ENCODE measurements around the gene PRR19.
"Not testable (repeated sequence)": the region's sequence is repeated elsewhere in the genome, so short reads cannot be mapped to it uniquely, and the experiment has no call there.

Gene PRR19

GRCh38 chr19:42331333-42331732, 29.4 kb downstream of the PRR19 start:
- H3K4me1 Mint-ChIP-seq (ENCODE audit: low read depth); H3K36me3 Mint-ChIP-seq (ENCODE audit: low read depth); H3K4me3 Mint-ChIP-seq; H3K9me3 Mint-ChIP-seq; H3K27ac Mint-ChIP-seq; H3K27me3 Mint-ChIP-seq: not testable (repeated sequence)

GRCh38 chr19:42332059-42332458, 30.1 kb downstream of the PRR19 start:
- H3K27ac Mint-ChIP-seq: no peak overlapping the region
- no peak overlapping the region for H3K4me3 Mint-ChIP-seq
- no peaks in the 10 kb centered on the region for H3K36me3 Mint-ChIP-seq (ENCODE audit: low read depth)

GRCh38 chr19:42333018-42333417, 31.1 kb downstream of the PRR19 start:
- H3K36me3 Mint-ChIP-seq (ENCODE audit: low read depth): no peaks in the 10 kb centered on the region
- H3K4me1 Mint-ChIP-seq (ENCODE audit: low read depth): no peaks in the 10 kb centered on the region
- no peaks in the 10 kb centered on the region for H3K9me3 Mint-ChIP-seq
- H3K27me3 Mint-ChIP-seq: no peaks in the 10 kb centered on the region
- no peak overlapping the region for H3K27ac Mint-ChIP-seq
- H3K4me3 Mint-ChIP-seq: no peak overlapping the region

More at GRCh38 chr19:42332059-42332458, 30.1 kb downstream of the PRR19 start:
- Mint-ChIP-seq H3K27me3 (no peaks in the 10 kb centered on the region), H3K9me3 (no peaks in the 10 kb centered on the region), H3K4me1 (ENCODE audit: low read depth) (peaks cover 1% of the 10 kb centered on the region)

- no peaks in the 10 kb centered on the region for H3K9me3 Mint-ChIP-seq
- H3K27ac Mint-ChIP-seq: no peak overlapping the region
- no peak overlapping the region for H3K4me3 Mint-ChIP-seq
- H3K4me1 Mint-ChIP-seq (ENCODE audit: low read depth): no peaks in the 10 kb centered on the region
- no peaks in the 10 kb centered on the region for H3K27me3 Mint-ChIP-seq
- peaks cover 3% of the 10 kb centered on the region for H3K36me3 Mint-ChIP-seq (ENCODE audit: low read depth)
Observed at GRCh38 chr19:42333975-42334696, 32.2 kb downstream of the PRR19 start.

GRCh38 chr19:42334697-42335373, 32.9 kb downstream of the PRR19 start:
- H3K4me3 Mint-ChIP-seq: no peak overlapping the region
- H3K36me3 Mint-ChIP-seq (ENCODE audit: low read depth): peaks cover 3% of the 10 kb centered on the region
- no peaks in the 10 kb centered on the region for H3K27me3 Mint-ChIP-seq
- no peaks in the 10 kb centered on the region for H3K9me3 Mint-ChIP-seq
- no peak overlapping the region for H3K27ac Mint-ChIP-seq
- no peaks in the 10 kb centered on the region for H3K4me1 Mint-ChIP-seq (ENCODE audit: low read depth)

- Mint-ChIP-seq H3K4me1 (ENCODE audit: low read depth) (no peaks in the 10 kb centered on the region), H3K9me3 (no peaks in the 10 kb centered on the region), H3K27ac (no peak overlapping the region), H3K4me3 (no peak overlapping the region), H3K36me3 (ENCODE audit: low read depth) (peaks cover 3% of the 10 kb centered on the region), H3K27me3 (no peaks in the 10 kb centered on the region)
Observed at GRCh38 chr19:42335374-42335936, 33.5 kb downstream of the PRR19 start.

- Mint-ChIP-seq H3K4me1 (ENCODE audit: low read depth) (no peaks in the 10 kb centered on the region), H3K9me3 (no peaks in the 10 kb centered on the region), H3K36me3 (ENCODE audit: low read depth) (peaks cover 3% of the 10 kb centered on the region), H3K27ac (no peak overlapping the region), H3K4me3 (no peak overlapping the region), H3K27me3 (no peaks in the 10 kb centered on the region)
Observed at GRCh38 chr19:42335971-42336370, 34.0 kb downstream of the PRR19 start.

- not testable (repeated sequence) for H3K4me3 Mint-ChIP-seq; H3K36me3 Mint-ChIP-seq (ENCODE audit: low read depth); H3K9me3 Mint-ChIP-seq; H3K4me1 Mint-ChIP-seq (ENCODE audit: low read depth); H3K27me3 Mint-ChIP-seq; H3K27ac Mint-ChIP-seq
Observed at GRCh38 chr19:42339126-42339860, 37.4 kb downstream of the PRR19 start.

GRCh38 chr19:42339922-42340321, 38.0 kb downstream of the PRR19 start:
- H3K4me1 Mint-ChIP-seq (ENCODE audit: low read depth); H3K36me3 Mint-ChIP-seq (ENCODE audit: low read depth); H3K9me3 Mint-ChIP-seq; H3K27ac Mint-ChIP-seq; H3K27me3 Mint-ChIP-seq; H3K4me3 Mint-ChIP-seq: not testable (repeated sequence)

- Mint-ChIP-seq H3K4me3 (no peak overlapping the region), H3K27ac (no peak overlapping the region), H3K4me1 (ENCODE audit: low read depth) (no peaks in the 10 kb centered on the region), H3K36me3 (ENCODE audit: low read depth) (peaks cover under 1% of the 10 kb centered on the region), H3K27me3 (no peaks in the 10 kb centered on the region), H3K9me3 (no peaks in the 10 kb centered on the region)
Observed at GRCh38 chr19:42343344-42344110, 41.6 kb downstream of the PRR19 start.

GRCh38 chr19:42344336-42344893, 42.5 kb downstream of the PRR19 start:
- Mint-ChIP-seq H3K4me1 (ENCODE audit: low read depth) (no peaks in the 10 kb centered on the region), H3K27me3 (no peaks in the 10 kb centered on the region), H3K27ac (no peak overlapping the region), H3K9me3 (no peaks in the 10 kb centered on the region), H3K36me3 (ENCODE audit: low read depth) (no peaks in the 10 kb centered on the region), H3K4me3 (no peak overlapping the region)

GRCh38 chr19:42345191-42345812, 43.4 kb downstream of the PRR19 start:
- Mint-ChIP-seq H3K36me3 (ENCODE audit: low read depth) (no peaks in the 10 kb centered on the region), H3K27me3 (no peaks in the 10 kb centered on the region), H3K9me3 (no peaks in the 10 kb centered on the region), H3K27ac (no peak overlapping the region), H3K4me1 (ENCODE audit: low read depth) (no peaks in the 10 kb centered on the region), H3K4me3 (no peak overlapping the region)

- H3K36me3 Mint-ChIP-seq (ENCODE audit: low read depth): no peaks in the 10 kb centered on the region
- no peaks in the 10 kb centered on the region for H3K4me1 Mint-ChIP-seq (ENCODE audit: low read depth)
- no peak overlapping the region for H3K4me3 Mint-ChIP-seq
- H3K9me3 Mint-ChIP-seq: no peaks in the 10 kb centered on the region
- no peak overlapping the region for H3K27ac Mint-ChIP-seq
- H3K27me3 Mint-ChIP-seq: no peaks in the 10 kb centered on the region
Observed at GRCh38 chr19:42348211-42348610, 46.3 kb downstream of the PRR19 start.
